B cell (primary cell): ENCODE measurements around the gene SMURF1. TPM values are rescaled to one million over a fixed set of nuclear protein-coding genes. Genes with fewer than 3 reads are reported as not detected.

ENCODE experiments used
- ATAC-seq: fragments of 200-7000 bp; cut with Tn5 transposase; one replicate; pipeline ENCODE4 v1.10.0; 2021; ENCODE audit warnings: low read depth, mild to moderate bottlenecking, moderate number of reproducible peaks, moderate library complexity
- CTCF ChIA-PET: fragments of 350-600 bp; sonication (Branson Sonifier 250); formaldehyde crosslinking; loops from one replicate; lab custom pipeline; 2021; ENCODE audit warnings: antibody characterized with exemption, inconsistent platforms; lab: Charles Lee
- POLR2A ChIA-PET: fragments of 350-600 bp; sonication (Branson Sonifier 250); formaldehyde crosslinking; loops from one replicate; lab custom pipeline; 2021; ENCODE audit warnings: antibody characterized with exemption; lab: Charles Lee
- DNase-seq: peaks from one replicate; pipeline ENCODE4 v3.0.0; 2013
- H2AFZ ChIP-seq: 2 replicates; pipeline ENCODE4 v1.6.1; 2012; ENCODE audit warnings: mild to moderate bottlenecking, low read depth, low read length; ENCODE audit not compliant: insufficient read depth, poor library complexity, severe bottlenecking
- H3K27ac ChIP-seq, 2 donors: 1 replicate in 1 of 2; 2 replicates in 1 of 2; pipeline ENCODE4 v1.5.1; 2012 to 2013; ENCODE audit warnings: low read length in 2 of 2, mild to moderate bottlenecking in 2 of 2, moderate library complexity in 1 of 2
- H3K27me3 ChIP-seq, 4 experiments: fragments of 200-600 bp in 1 of 4; sonication (generic) in 1 of 4; replicated peaks in 1 of 4; 1 replicate in 2 of 4; 2 replicates in 2 of 4; pipeline versions ENCODE4 v1.6.1 to v1.7.0; 2013 to 2016; ENCODE audit warnings: low read length in 3 of 4, mild to moderate bottlenecking in 2 of 4, mixed read lengths in 1 of 4, moderate library complexity in 1 of 4; ENCODE audit not compliant: insufficient read depth in 4 of 4, control insufficient read depth in 3 of 4; ENCODE audit errors: control extremely low read depth in 1 of 4
- H3K36me3 ChIP-seq, 2 experiments: replicated peaks in 1 of 2; 1 replicate in 1 of 2; 2 replicates in 1 of 2; pipeline versions ENCODE4 v1.6.1 to v1.7.1; 2013; ENCODE audit warnings: low read length in 1 of 2; ENCODE audit not compliant: insufficient read depth in 2 of 2, control insufficient read depth in 1 of 2; ENCODE audit errors: control extremely low read depth in 1 of 2, extremely low read depth in 1 of 2
- H3K4me1 ChIP-seq, 2 donors: fragments of 200-600 bp in 1 of 2; sonication (generic) in 1 of 2; 1 replicate in 1 of 2; 2 replicates in 1 of 2; pipeline versions ENCODE4 v1.5.1 to v1.6.1; 2013 to 2017; ENCODE audit warnings: low read length in 2 of 2; ENCODE audit not compliant: control insufficient read depth in 2 of 2, insufficient read depth in 2 of 2
- H3K4me2 ChIP-seq: replicated peaks from 2 replicates; pipeline ENCODE3; 2012; ENCODE audit warnings: mild to moderate bottlenecking, low read depth, low read length; ENCODE audit not compliant: poor library complexity, severe bottlenecking
- H3K4me3 ChIP-seq, 5 experiments: fragments of 200-600 bp in 1 of 5; sonication (generic) in 1 of 5; 1 replicate in 3 of 5; 2 replicates in 2 of 5; pipeline versions ENCODE4 v1.5.1 to v1.7.0; 2011 to 2016; ENCODE audit warnings: low read length in 4 of 5, mild to moderate bottlenecking in 4 of 5, low read depth in 2 of 5, control low read depth in 1 of 5, moderate library complexity in 1 of 5; ENCODE audit not compliant: insufficient read depth in 1 of 5; ENCODE audit errors: control extremely low read depth in 1 of 5, extremely low read depth in 1 of 5
- H3K79me2 ChIP-seq: fragments of 200-600 bp; sonication (generic); one replicate; pipeline ENCODE4 v1.6.0; 2016; ENCODE audit warnings: low read length; ENCODE audit not compliant: control insufficient read depth, insufficient read depth
- H3K9ac ChIP-seq: fragments of 200-600 bp; sonication (generic); 2 replicates; pipeline ENCODE4 v1.6.1; 2017; ENCODE audit warnings: mild to moderate bottlenecking, low read length, moderate library complexity
- H3K9me3 ChIP-seq, 3 donors: one replicate each; pipeline versions ENCODE4 v1.6.1 to v1.7.1; 2013; ENCODE audit warnings: low read length in 2 of 3; ENCODE audit not compliant: control insufficient read depth in 2 of 3, insufficient read depth in 1 of 3; ENCODE audit errors: control extremely low read depth in 1 of 3
- H4K20me1 ChIP-seq: 2 replicates; pipeline ENCODE4 v1.6.0; 2012; ENCODE audit warnings: mild to moderate bottlenecking, low read length; ENCODE audit not compliant: insufficient read depth, control insufficient read depth, poor library complexity, severe bottlenecking
- H3K27ac Mint-ChIP-seq: one replicate; pipeline ENCODE4 v1.8.0; 2021; ENCODE audit warnings: mixed read lengths
- H3K27me3 Mint-ChIP-seq: one replicate; pipeline ENCODE4 v1.8.0; 2021; ENCODE audit warnings: mixed read lengths
- H3K4me1 Mint-ChIP-seq: one replicate; pipeline ENCODE4 v1.8.0; 2021; ENCODE audit warnings: mixed read lengths
- H3K4me3 Mint-ChIP-seq: one replicate; pipeline ENCODE4 v1.8.0; 2021; ENCODE audit warnings: mixed read lengths
- H3K9me3 Mint-ChIP-seq: one replicate; pipeline ENCODE4 v1.8.0; 2022; ENCODE audit warnings: mixed read lengths; ENCODE audit not compliant: insufficient read depth
- CTCF ChIP-seq: fragments of 200-600 bp; IDR thresholded peaks from one replicate; pipeline ENCODE4 v1.8.0; 2022; ENCODE audit warnings: antibody characterized with exemption, mild to moderate bottlenecking
- EZH2 ChIP-seq: IDR thresholded peaks from 2 replicates; pipeline ENCODE4 v1.6.1; 2012; ENCODE audit warnings: borderline replicate concordance, low read depth, mild to moderate bottlenecking, moderate library complexity, low read length; ENCODE audit not compliant: insufficient read depth, poor library complexity, severe bottlenecking
- WGBS: methylation state at CpG from one replicate; pipeline ENCODE4 v1.1.5; 2013; ENCODE audit warnings: missing lambda C conversion rate; ENCODE audit not compliant: insufficient coverage; 5-methylcytosine and 5-hydroxymethylcytosine counted together
- intact Hi-C: fragments of 100-400 bp; cut with micrococcal nuclease; formaldehyde crosslinking; loops from one replicate; pipeline ENCODE4 v1.10.0; 2022
- polyA plus RNA-seq: library from polyadenylated mRNA; depleted of rRNA; stranded (reverse); fragments of >200 nt; gene quantifications from 2 replicates; pipeline ENCODE4 v1.2.3, GENCODE V29; 2012
- total RNA-seq, 2 donors: library from RNA; stranded (reverse); fragments of 120-200 nt in 1 of 2; gene quantifications; 1 replicate in 1 of 2; 2 replicates in 1 of 2; pipeline versions ENCODE4 v1.2.3 to v1.2.4, GENCODE V29; 2013 to 2022

The SMURF1 gene
- total and polyA plus RNA-seq, 2 donors (not counting 1 experiment from before 2014, with no cell fraction given), result 7.5 to 28.6 TPM

GRCh38 chr7:99115379-99115778 is 28.5 kb downstream of the SMURF1 start:
- no peak overlapping the region for H3K27ac ChIP-seq
- ATAC-seq (no peak), DNase-seq (no peak)
- peaks cover 11 to 28% of the 10 kb centered on the region in 2 donors for H3K4me1 ChIP-seq
- CTCF ChIA-PET, result no interaction called here
- H3K27ac Mint-ChIP-seq, result no peak overlapping the region
- no CpG with 5 or more reads among the region's 1 CpG for WGBS
- peaks cover 95% of the 10 kb centered on the region for H3K79me2 ChIP-seq
- H3K27me3 ChIP-seq, result no peaks in the 10 kb centered on the region
- H3K4me2 ChIP-seq, result no peak overlapping the region
- peaks cover 0 to 4% (median 0%) of the 10 kb centered on the region in 3 donors for H3K9me3 ChIP-seq
- no peak overlapping the region for H3K4me3 Mint-ChIP-seq
- H3K27me3 Mint-ChIP-seq, result no peaks in the 10 kb centered on the region
- H3K4me1 Mint-ChIP-seq, result peaks cover 49% of the 10 kb centered on the region
- TF ChIP-seq CTCF, result no peak
- no peak for TF ChIP-seq EZH2
- peaks cover 13% of the 10 kb centered on the region for H4K20me1 ChIP-seq
- H2AFZ ChIP-seq, result no peak overlapping the region
- H3K4me3 ChIP-seq, result no peak overlapping the region
- H3K9me3 Mint-ChIP-seq, result peaks cover 7% of the 10 kb centered on the region
- intact Hi-C loops, result no loop called here
- peaks cover 0 to 1% of the 10 kb centered on the region in 2 experiments for H3K36me3 ChIP-seq
- no peak overlapping the region for H3K9ac ChIP-seq
- POLR2A ChIA-PET, result no interaction called here

- Histone ChIP-seq H3K4me2 (no peak overlapping the region), H3K9me3 (peaks cover 0 to 4% (median 0%) of the 10 kb centered on the region in 3 donors), H3K4me3 (no peak overlapping the region), H3K36me3 (peaks cover 0 to 1% of the 10 kb centered on the region in 2 experiments), H4K20me1 (peaks cover 8% of the 10 kb centered on the region), H2AFZ (no peak overlapping the region), H3K9ac (no peak overlapping the region), H3K27ac (no peak overlapping the region), H3K79me2 (peaks cover 95% of the 10 kb centered on the region), H3K4me1 (peaks cover 24 to 29% of the 10 kb centered on the region in 2 donors), H3K27me3 (no peaks in the 10 kb centered on the region)
- peaks cover 44% of the 10 kb centered on the region for H3K4me1 Mint-ChIP-seq
- no peaks in the 10 kb centered on the region for H3K27me3 Mint-ChIP-seq
- peaks cover 6% of the 10 kb centered on the region for H3K9me3 Mint-ChIP-seq
- POLR2A ChIA-PET, result interaction anchor here (0.7 kb wide), 1 partner anchor 46 kb away, joined by 4 read pairs; no protein-coding TSS in a partner anchor
- TF ChIP-seq EZH2 (no peak), CTCF (no peak)
- ATAC-seq (no peak), DNase-seq (no peak)
- intact Hi-C loops, result no loop called here
- WGBS, result no CpG with 5 or more reads among the region's 1 CpG
- CTCF ChIA-PET, result no interaction called here
- H3K4me3 Mint-ChIP-seq, result no peak overlapping the region
- no peak overlapping the region for H3K27ac Mint-ChIP-seq
Measured at GRCh38 chr7:99112979-99113378, 30.9 kb downstream of the SMURF1 start.
